Mesenchymal stem cell (in vitro differentiated cells and primary cell): ENCODE data around the gene FARS2.

Experiments
- DNase-seq: peaks from one replicate; pipeline ENCODE4 v3.0.0-alpha.2; 2013
- H2AFZ ChIP-seq: one replicate; pipeline ENCODE4 v1.6.1; 2013; ENCODE audit warnings: low read depth, mild to moderate bottlenecking, control low read depth, inconsistent platforms, low read length, moderate library complexity
- H2AK5ac ChIP-seq: 2 replicates; pipeline ENCODE4 v1.6.1; 2013; ENCODE audit warnings: low read length, moderate library complexity, mild to moderate bottlenecking, inconsistent platforms; ENCODE audit not compliant: severe bottlenecking
- H2BK120ac ChIP-seq: one replicate; pipeline ENCODE4 v1.6.1; 2013; ENCODE audit warnings: low read depth, mild to moderate bottlenecking, inconsistent platforms, low read length, moderate library complexity
- H2BK12ac ChIP-seq, 2 experiments: one replicate each; pipeline ENCODE4 v1.6.1; 2013; ENCODE audit warnings: inconsistent platforms in 2 of 2, low read length in 2 of 2, mild to moderate bottlenecking in 2 of 2, moderate library complexity in 2 of 2, control low read depth in 1 of 2
- H2BK15ac ChIP-seq: one replicate; pipeline ENCODE4 v1.6.1; 2013; ENCODE audit warnings: mild to moderate bottlenecking, low read depth, inconsistent platforms; ENCODE audit not compliant: poor library complexity, severe bottlenecking
- H2BK5ac ChIP-seq: 2 replicates; pipeline ENCODE4 v1.6.1; 2013; ENCODE audit warnings: low read depth, mild to moderate bottlenecking, low read length, control low read depth, inconsistent platforms; ENCODE audit not compliant: poor library complexity, severe bottlenecking
- H3K14ac ChIP-seq, 2 experiments: one replicate each; pipeline ENCODE4 v1.6.1; 2013; ENCODE audit warnings: inconsistent platforms in 2 of 2, low read length in 2 of 2, control low read depth in 1 of 2, mild to moderate bottlenecking in 1 of 2, moderate library complexity in 1 of 2
- H3K18ac ChIP-seq, 2 experiments: one replicate each; pipeline ENCODE4 v1.6.1; 2013; ENCODE audit warnings: inconsistent platforms in 2 of 2, low read length in 2 of 2, control low read depth in 1 of 2, low read depth in 1 of 2, mild to moderate bottlenecking in 1 of 2
- H3K23ac ChIP-seq, 2 experiments: one replicate each; pipeline ENCODE4 v1.6.1; 2013; ENCODE audit warnings: inconsistent platforms in 2 of 2, low read length in 2 of 2, mild to moderate bottlenecking in 2 of 2, moderate library complexity in 2 of 2, control low read depth in 1 of 2
- H3K27ac ChIP-seq: 2 replicates; pipeline ENCODE4 v1.5.1; 2013; ENCODE audit warnings: mild to moderate bottlenecking, moderate library complexity, low read length, control low read depth, inconsistent platforms; ENCODE audit not compliant: poor library complexity, severe bottlenecking
- H3K27me3 ChIP-seq, 2 experiments: 2 replicates each; pipeline versions ENCODE4 v1.6.1 to v1.7.0; 2013; ENCODE audit warnings: low read length in 2 of 2, mild to moderate bottlenecking in 2 of 2, moderate library complexity in 2 of 2, control low read depth in 1 of 2, inconsistent platforms in 1 of 2; ENCODE audit not compliant: control insufficient read depth in 1 of 2, insufficient read depth in 1 of 2
- H3K36me3 ChIP-seq, 2 experiments: 2 replicates each; pipeline versions ENCODE4 v1.6.1 to v1.7.0; 2013; ENCODE audit warnings: low read length in 2 of 2, control low read depth in 1 of 2, inconsistent platforms in 1 of 2, low read depth in 1 of 2, mild to moderate bottlenecking in 1 of 2; ENCODE audit not compliant: insufficient read depth in 2 of 2, control insufficient read depth in 1 of 2
- H3K4ac ChIP-seq, 2 experiments: one replicate each; pipeline ENCODE4 v1.6.1; 2013; ENCODE audit warnings: inconsistent platforms in 2 of 2, low read length in 2 of 2, mild to moderate bottlenecking in 2 of 2, moderate library complexity in 2 of 2, control low read depth in 1 of 2, low read depth in 1 of 2
- H3K4me1 ChIP-seq: 2 replicates; pipeline ENCODE4 v1.6.1; 2013; ENCODE audit warnings: low read depth, low read length, control low read depth; ENCODE audit not compliant: control insufficient read depth, insufficient read depth
- H3K4me2 ChIP-seq: 2 replicates; pipeline ENCODE4 v1.6.1; 2013; ENCODE audit warnings: low read length, mild to moderate bottlenecking, inconsistent platforms; ENCODE audit not compliant: poor library complexity, severe bottlenecking
- H3K4me3 ChIP-seq, 2 experiments: 2 replicates each; pipeline versions ENCODE4 v1.5.1 to v1.7.0; 2013; ENCODE audit warnings: low read length in 2 of 2, mild to moderate bottlenecking in 2 of 2, control low read depth in 1 of 2, low read depth in 1 of 2; ENCODE audit not compliant: insufficient read depth in 1 of 2
- H3K79me1 ChIP-seq: replicated peaks from 2 replicates; pipeline ENCODE4 v1.6.1; 2013; ENCODE audit warnings: mild to moderate bottlenecking, control low read depth, low read length, inconsistent platforms; ENCODE audit not compliant: poor library complexity, severe bottlenecking
- H3K9ac ChIP-seq: 2 replicates; pipeline ENCODE4 v1.7.0; 2013; ENCODE audit warnings: mild to moderate bottlenecking, low read length, moderate library complexity
- H3K9me3 ChIP-seq: 2 replicates; pipeline ENCODE4 v1.7.0; 2013; ENCODE audit warnings: mild to moderate bottlenecking, low read length; ENCODE audit not compliant: control insufficient read depth
- H4K8ac ChIP-seq: one replicate; pipeline ENCODE4 v1.6.1; 2013; ENCODE audit warnings: inconsistent platforms, mild to moderate bottlenecking, low read length, moderate library complexity
- H4K91ac ChIP-seq: one replicate; pipeline ENCODE4 v1.6.1; 2013; ENCODE audit warnings: mild to moderate bottlenecking, low read length, inconsistent platforms
- WGBS: methylation state at CpG from one replicate; pipeline ENCODE4 v1.1.7; 2013; ENCODE audit warnings: mixed read lengths; 5-methylcytosine and 5-hydroxymethylcytosine counted together

The FARS2 gene

DNA sequence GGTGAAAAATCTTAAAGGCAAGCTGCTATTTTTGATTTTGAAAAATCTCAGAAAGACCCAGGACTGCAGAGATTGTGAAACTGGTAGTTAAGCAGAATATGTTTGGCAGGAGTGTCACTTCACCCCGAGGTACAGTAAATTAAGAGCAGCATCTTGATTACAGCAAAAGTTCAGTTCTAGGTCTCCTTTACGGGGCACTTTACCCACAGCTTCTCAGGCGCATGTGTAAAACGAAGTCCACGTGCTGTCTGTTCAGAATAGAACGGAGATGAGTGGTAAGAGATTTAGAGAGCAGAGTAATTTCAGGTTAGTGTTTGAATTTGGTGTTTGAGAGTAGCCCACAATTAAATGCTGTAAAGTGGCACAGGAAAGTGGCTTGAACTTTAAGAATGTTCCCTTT, 84.0 kb downstream of the FARS2 start:
- H3K4me1 ChIP-seq = no peaks in the 10 kb centered on the region
- H4K8ac ChIP-seq = no peak overlapping the region
- H3K27me3 ChIP-seq = no peaks in the 10 kb centered on the region
- H3K4me3 ChIP-seq = no peak overlapping the region
- no peak overlapping the region for H3K18ac ChIP-seq
- no peak overlapping the region for H3K9ac ChIP-seq
- H3K23ac ChIP-seq = no peak overlapping the region
- H3K36me3 ChIP-seq = no peaks in the 10 kb centered on the region
- no peak overlapping the region for H2AK5ac ChIP-seq
- no peak overlapping the region for H4K91ac ChIP-seq
- 95% methylated on average over 6 of the region's 6 CpGs for WGBS
- H2BK15ac ChIP-seq = no peak overlapping the region
- H3K27ac ChIP-seq = no peak overlapping the region
- no peak overlapping the region for H2AFZ ChIP-seq
- no peak overlapping the region for H2BK5ac ChIP-seq
- H2BK120ac ChIP-seq = no peak overlapping the region
- H3K9me3 ChIP-seq = no peaks in the 10 kb centered on the region
- no peak overlapping the region for H3K4ac ChIP-seq
- H3K79me1 ChIP-seq = peaks cover 10% of the 10 kb centered on the region
- DNase-seq = no peak
- no peak overlapping the region for H3K4me2 ChIP-seq
- H2BK12ac ChIP-seq = no peak overlapping the region
- no peak overlapping the region for H3K14ac ChIP-seq

DNA sequence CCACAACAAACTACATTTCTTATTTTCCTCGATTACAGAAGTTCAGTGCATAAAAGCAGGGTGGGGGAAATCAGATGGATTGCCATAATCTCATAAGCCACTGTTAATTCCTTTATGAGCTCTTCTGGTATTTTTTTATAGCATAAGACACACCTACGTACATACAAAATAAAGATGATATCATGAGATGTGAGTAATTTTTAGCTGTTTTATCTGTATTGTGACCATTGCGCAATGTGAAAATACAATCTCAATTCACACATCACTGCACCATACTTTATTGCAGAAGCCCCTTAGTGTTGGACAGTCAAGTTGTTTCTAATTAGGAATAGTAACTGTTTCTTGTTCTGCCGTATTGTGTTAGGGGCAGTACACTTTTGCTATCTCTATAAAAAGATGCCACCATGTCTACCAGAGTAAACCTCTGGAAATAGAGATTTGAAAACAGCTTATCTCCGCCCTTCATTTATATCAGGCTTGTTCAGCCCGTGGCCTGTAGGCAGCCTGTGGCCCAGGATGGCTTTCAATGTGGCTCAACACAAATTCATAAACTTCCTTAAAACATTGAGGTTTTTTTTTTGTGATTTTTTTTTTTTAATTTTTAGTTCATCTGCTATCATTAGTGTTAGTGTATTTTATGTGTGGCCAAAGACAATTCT, 90.4 kb downstream of the FARS2 start:
- no peak overlapping the region for H3K27ac ChIP-seq
- H3K4me3 ChIP-seq = no peak overlapping the region
- no peak overlapping the region for H4K8ac ChIP-seq
- H4K91ac ChIP-seq = no peak overlapping the region
- H3K9ac ChIP-seq = no peak overlapping the region
- H3K27me3 ChIP-seq = no peaks in the 10 kb centered on the region
- no peak overlapping the region for H3K18ac ChIP-seq
- no peak overlapping the region for H2BK15ac ChIP-seq
- no peak overlapping the region for H2AK5ac ChIP-seq
- H3K4me2 ChIP-seq = no peak overlapping the region
- H3K4me1 ChIP-seq = no peaks in the 10 kb centered on the region
- no peaks in the 10 kb centered on the region for H3K9me3 ChIP-seq
- H2BK120ac ChIP-seq = no peak overlapping the region
- H3K23ac ChIP-seq = no peak overlapping the region
- H3K4ac ChIP-seq = no peak overlapping the region
- no peak overlapping the region for H2BK5ac ChIP-seq
- no peak overlapping the region for H2BK12ac ChIP-seq
- H3K79me1 ChIP-seq = peaks cover 9% of the 10 kb centered on the region
- H3K36me3 ChIP-seq = no peaks in the 10 kb centered on the region
- H3K14ac ChIP-seq = no peak overlapping the region
- WGBS = 94% methylated on average over 3 of the region's 6 CpGs
- no peak for DNase-seq
- no peak overlapping the region for H2AFZ ChIP-seq

DNA sequence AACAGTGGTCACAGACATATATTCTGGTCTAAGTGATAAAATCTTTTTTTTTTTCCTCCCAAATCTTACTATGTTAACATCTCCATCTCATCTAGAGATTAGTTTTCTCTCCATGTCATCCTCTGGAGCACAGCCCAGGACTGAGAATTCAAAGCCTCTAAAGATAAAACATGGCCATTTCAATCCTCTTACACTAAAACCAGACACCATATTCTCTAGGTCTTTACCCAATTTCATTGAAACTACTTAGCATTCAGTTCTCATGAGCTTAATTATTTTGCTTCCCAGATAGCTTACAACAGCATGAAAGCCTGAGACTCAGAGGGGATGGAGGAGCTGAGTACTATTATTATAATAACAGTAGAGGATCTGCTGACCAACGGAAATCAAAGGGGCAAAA, 92.7 kb downstream of the FARS2 start:
- Histone ChIP-seq H2BK12ac (no peak overlapping the region), H2AFZ (no peak overlapping the region)
- 100% methylated on average over 1 of the region's 1 CpG for WGBS

DNA sequence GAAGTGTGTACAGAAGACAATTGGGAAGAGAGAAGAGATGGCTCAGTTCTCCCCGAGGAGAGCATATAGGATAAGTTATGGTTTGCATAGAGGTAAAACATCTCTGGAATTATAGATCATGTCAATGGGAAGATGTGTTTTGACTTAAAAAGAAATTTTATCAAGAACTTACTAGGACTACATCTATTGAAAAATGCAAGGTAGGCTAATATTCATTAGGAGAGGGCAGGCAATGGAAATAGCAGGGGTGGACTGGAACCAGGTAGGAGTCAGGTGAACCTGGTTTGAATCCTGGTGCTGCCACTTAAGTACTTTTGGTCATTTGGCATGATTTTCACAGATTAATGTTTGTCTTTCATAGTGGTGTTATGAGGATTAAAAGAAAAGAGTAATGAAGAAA, 96.2 kb downstream of the FARS2 start:
- no peak overlapping the region for H2BK5ac ChIP-seq

More for the DNA sequence above, 92.7 kb downstream of the FARS2 start:
- Histone ChIP-seq H3K4me2 (no peak overlapping the region), H3K9me3 (no peaks in the 10 kb centered on the region), H3K4me3 (no peak overlapping the region), H4K8ac (no peak overlapping the region), H2BK120ac (no peak overlapping the region), H3K9ac (no peak overlapping the region), H2AK5ac (no peak overlapping the region), H3K79me1 (peaks cover 7% of the 10 kb centered on the region), H4K91ac (no peak overlapping the region), H3K36me3 (no peaks in the 10 kb centered on the region), H3K23ac (no peak overlapping the region), H2BK15ac (no peak overlapping the region), H2BK5ac (no peak overlapping the region), H3K27ac (no peak overlapping the region), H3K14ac (no peak overlapping the region), H3K4me1 (no peaks in the 10 kb centered on the region), H3K18ac (no peak overlapping the region), H3K4ac (no peak overlapping the region), H3K27me3 (no peaks in the 10 kb centered on the region)
- DNase-seq = no peak

More for the DNA sequence above, 96.2 kb downstream of the FARS2 start:
- Histone ChIP-seq H2BK15ac (no peak overlapping the region), H3K27me3 (no peaks in the 10 kb centered on the region), H3K4me1 (no peaks in the 10 kb centered on the region), H3K79me1 (peaks cover 8% of the 10 kb centered on the region), H3K36me3 (no peaks in the 10 kb centered on the region), H3K9me3 (no peaks in the 10 kb centered on the region), H3K9ac (no peak overlapping the region), H2AFZ (no peak overlapping the region), H3K4me2 (no peak overlapping the region), H4K91ac (no peak overlapping the region), H3K23ac (no peak overlapping the region), H2BK120ac (no peak overlapping the region), H3K14ac (no peak overlapping the region), H3K18ac (no peak overlapping the region), H3K4ac (no peak overlapping the region), H2AK5ac (no peak overlapping the region), H3K4me3 (no peak overlapping the region), H2BK12ac (no peak overlapping the region), H4K8ac (no peak overlapping the region), H3K27ac (no peak overlapping the region)
- no peak for DNase-seq
- 100% methylated on average over 1 of the region's 1 CpG for WGBS
